Measurements from ENCODE around the gene HSPB9.

- TF ChIP-seq JUNB (IDR thresholded peaks at IDR 0.05) (no peak), CTCF (IDR thresholded peaks at IDR 0.05 in 2 of 3, conservative IDR thresholded peaks at IDR 0.05 in 1 of 3; ENCODE audit: control insufficient read depth in 2 of 3, extremely low read depth in 1 of 3, insufficient read depth in 1 of 3, low read depth in 3 of 3, low read length in 3 of 3) (no peak), POLR2A (IDR thresholded peaks at IDR 0.05; ENCODE audit: low read depth, low read length) (no peak), ZBTB4 (CRISPR knock-in tag; IDR thresholded peaks at IDR 0.05) (no peak), REST (IDR thresholded peaks at IDR 0.05; ENCODE audit: low read depth, low read length) (no peak), ZSCAN29 (IDR thresholded peaks at IDR 0.05) (no peak)
Observed at GRCh38 chr17:42081516-42082129, 41.0 kb upstream of the HSPB9 start.
